Ishikawa (cell line): ENCODE data around the gene SLC27A5.

ENCODE experiments used
- EP300 ChIP-seq: IDR thresholded peaks from 2 replicates; pipeline ENCODE4 v1.6.1; 2012; ENCODE audit warnings: borderline replicate concordance
- MAX ChIP-seq: IDR thresholded peaks from 2 replicates; pipeline ENCODE4 v1.6.1; 2012
- RAD21 ChIP-seq: IDR thresholded peaks from 2 replicates; pipeline ENCODE4 v1.6.1; 2012; ENCODE audit warnings: low read depth
- REST ChIP-seq: IDR thresholded peaks from 2 replicates; pipeline ENCODE4 v1.6.1; 2012; ENCODE audit warnings: low read depth, mild to moderate bottlenecking
- YY1 ChIP-seq: IDR thresholded peaks from 2 replicates; pipeline ENCODE4 v1.6.1; 2012; ENCODE audit warnings: low read depth

GRCh38 chr19:58483776-58484175, 28.0 kb downstream of the SLC27A5 start:
- TF ChIP-seq EP300: no peak
- no peak for TF ChIP-seq MAX
- no peak for TF ChIP-seq YY1
- TF ChIP-seq REST: no peak
- TF ChIP-seq RAD21: no peak
